C4-2B (cell line): Measurements from ENCODE around the gene CLEC2D.

Experiments
- CTCF ChIP-seq: fragments of 450-650 bp; conservative IDR thresholded peaks from 2 replicates; pipeline ENCODE4 v1.5.1; 2017; ENCODE audit warnings: mild to moderate bottlenecking
- ZFX ChIP-seq: fragments of 450-650 bp; IDR thresholded peaks from 2 replicates; pipeline ENCODE4 v1.6.1; 2017

GRCh38 chr12:9697619-9698018, 28.1 kb downstream of the CLEC2D start:
- TF ChIP-seq CTCF = no peak
- no peak for TF ChIP-seq ZFX
